Right lobe of liver (tissue), 6 donors: ENCODE data around the gene COQ5. TPM values are rescaled to one million over a fixed set of nuclear protein-coding genes. Genes with fewer than 3 reads are reported as not detected.
A peak's percentile ranks its signal among the peaks of the same experiment; 100 is the strongest.
"Not testable (repeated sequence)": the region's sequence is repeated elsewhere in the genome, so short reads cannot be mapped to it uniquely, and the experiment has no call there.

ENCODE experiments used
- ATAC-seq, 4 donors: fragments of 200-7000 bp; cut with Tn5 transposase; one replicate each; pipeline ENCODE4 v1.9.1; 2020; ENCODE audit warnings: mild to moderate bottlenecking in 4 of 4, moderate library complexity in 4 of 4
- DNase-seq, 3 donors: peaks; one replicate each; pipeline ENCODE4 v3.0.0-alpha.2; 2020
- H3K27ac ChIP-seq, 3 donors: fragments of 200-600 bp; one replicate each; pipeline ENCODE4 v1.8.0; 2022
- H3K27me3 ChIP-seq, 2 donors: fragments of 200-600 bp; one replicate each; pipeline ENCODE4 v1.8.0; 2022
- H3K36me3 ChIP-seq, 4 donors: fragments of 200-600 bp; sonication (generic) in 1 of 4; one replicate each; pipeline versions ENCODE4 v1.5.1 to v1.8.0; 2017 to 2022; ENCODE audit warnings: control low read depth in 1 of 4
- H3K4me1 ChIP-seq, 4 donors: fragments of 200-600 bp; sonication (generic) in 1 of 4; one replicate each; pipeline versions ENCODE4 v1.5.1 to v1.8.0; 2017 to 2022; ENCODE audit warnings: control low read depth in 1 of 4
- H3K4me3 ChIP-seq, 3 donors: fragments of 200-600 bp; one replicate each; pipeline ENCODE4 v1.8.0; 2022
- H3K9me3 ChIP-seq, 4 donors: fragments of 200-600 bp; sonication (generic) in 1 of 4; one replicate each; pipeline versions ENCODE4 v1.5.1 to v1.8.0; 2017 to 2022; ENCODE audit warnings: control low read depth in 1 of 4
- POLR2A ChIP-seq: fragments of 450-650 bp; IDR thresholded peaks from one replicate; pipeline ENCODE4 v1.6.1; 2017; ENCODE audit warnings: antibody characterized with exemption, mild to moderate bottlenecking
- WGBS: methylation state at CpG from one replicate; pipeline ENCODE4 v1.1.6; 2018; ENCODE audit warnings: low coverage, low lambda C conversion rate; ENCODE audit not compliant: insufficient coverage; ENCODE audit errors: missing lambda C conversion rate; 5-methylcytosine and 5-hydroxymethylcytosine counted together
- intact Hi-C, 2 donors: fragments of 100-400 bp; cut with DNase I; formaldehyde crosslinking; loops; one replicate each; pipeline versions ENCODE4 v1.11.2 to v1.14.1; 2022
- total RNA-seq, 6 experiments: library from RNA; depleted of rRNA in 2 of 6; stranded (reverse); fragments of >200 nt in 2 of 6; fragmentation: NEBNext Ultra II Directional in 3 of 6; extraction: Animal tissue kit (Norgen Biotek cat#: 25700) in 3 of 6; gene quantifications; one replicate each; pipeline versions ENCODE4 v1.1.0 to v1.2.4, GENCODE V29; 2016 to 2023
- TF ChIP-seq, protein P1 (sequence below), 4 donors: fragments of 200-600 bp in 3 of 4; fragments of 450-650 bp in 1 of 4; IDR thresholded peaks; one replicate each; pipeline versions ENCODE4 v1.5.1 to v1.8.0; 2016 to 2022; ENCODE audit warnings: antibody characterized with exemption in 4 of 4, mild to moderate bottlenecking in 2 of 4
- donor health status: DM: no; HTN: yes; CAD: no.
- donor health status: DM: no; HTN: no; CAD: no.
- donor health status: DM: no; HTN: no; CAD: no.
- donor health status: DM: no; HTN: yes; CAD: no.
- donor health status: DM: no; HTN: yes; CAD: no.

The COQ5 gene
- total RNA-seq, 6 experiments from 2014 or later, result 21.6 to 37.9 (median 31.0) TPM

- no peaks in the 10 kb centered on the region for H3K27me3 ChIP-seq
- TF ChIP-seq, protein P1, sequence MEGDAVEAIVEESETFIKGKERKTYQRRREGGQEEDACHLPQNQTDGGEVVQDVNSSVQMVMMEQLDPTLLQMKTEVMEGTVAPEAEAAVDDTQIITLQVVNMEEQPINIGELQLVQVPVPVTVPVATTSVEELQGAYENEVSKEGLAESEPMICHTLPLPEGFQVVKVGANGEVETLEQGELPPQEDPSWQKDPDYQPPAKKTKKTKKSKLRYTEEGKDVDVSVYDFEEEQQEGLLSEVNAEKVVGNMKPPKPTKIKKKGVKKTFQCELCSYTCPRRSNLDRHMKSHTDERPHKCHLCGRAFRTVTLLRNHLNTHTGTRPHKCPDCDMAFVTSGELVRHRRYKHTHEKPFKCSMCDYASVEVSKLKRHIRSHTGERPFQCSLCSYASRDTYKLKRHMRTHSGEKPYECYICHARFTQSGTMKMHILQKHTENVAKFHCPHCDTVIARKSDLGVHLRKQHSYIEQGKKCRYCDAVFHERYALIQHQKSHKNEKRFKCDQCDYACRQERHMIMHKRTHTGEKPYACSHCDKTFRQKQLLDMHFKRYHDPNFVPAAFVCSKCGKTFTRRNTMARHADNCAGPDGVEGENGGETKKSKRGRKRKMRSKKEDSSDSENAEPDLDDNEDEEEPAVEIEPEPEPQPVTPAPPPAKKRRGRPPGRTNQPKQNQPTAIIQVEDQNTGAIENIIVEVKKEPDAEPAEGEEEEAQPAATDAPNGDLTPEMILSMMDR (IDR thresholded peaks at IDR 0.05), result no peak
- no peak for TF ChIP-seq POLR2A
- peak overlapping the region; percentile 83 to 96 (median 93) for H3K27ac ChIP-seq
- DNase-seq (peak; percentile 51 to 72 (median 59)), ATAC-seq (peak; percentile 34 to 51 (median 47))
- 2% methylated on average over 33 of the region's 52 CpGs for WGBS
- peak overlapping the region; percentile 81 to 92 (median 84) for H3K4me3 ChIP-seq
- H3K36me3 ChIP-seq, result no peaks in the 10 kb centered on the region
- H3K9me3 ChIP-seq, result no peaks in the 10 kb centered on the region
- peaks cover 0 to 48% (median 21%) of the 10 kb centered on the region in 4 donors for H3K4me1 ChIP-seq
- intact Hi-C loops, result no loop called here
These were observed 6.0 kb upstream of the COQ5 start for GRCh38 chr12:120534703-120535655.

GRCh38 chr12:120534203-120534702 is 5.3 kb upstream of the COQ5 start, which contains the start of gene RNF10:
Gene RNF10, plus strand, starts transcription at chr12:120534356. Its CDS starts 456 bp downstream, at chr12:120534812.
- intact Hi-C loops, result no loop called here
- TF ChIP-seq, protein P1 (IDR thresholded peaks at IDR 0.05), result no peak
- peak; percentile 97 for TF ChIP-seq POLR2A
- Histone ChIP-seq H3K4me3 (peak within 1 kb of the TSS; percentile 81 to 92 (median 84)), H3K27me3 (no peaks in the 10 kb centered on the region), H3K27ac (peak within 1 kb of the TSS; percentile 83 to 96 (median 93)), H3K4me1 (peaks cover 0 to 44% (median 16%) of the 10 kb centered on the region in 4 donors), H3K9me3 (no peaks in the 10 kb centered on the region), H3K36me3 (no peaks in the 10 kb centered on the region)
- DNase-seq (peak; percentile 81 to 84 (median 82)), ATAC-seq (peak; percentile 62 to 76 (median 74))
- WGBS, result 2% methylated on average over 11 of the region's 43 CpGs

- H3K27ac ChIP-seq, result no peak overlapping the region
- H3K27me3 ChIP-seq, result no peaks in the 10 kb centered on the region
- H3K36me3 ChIP-seq, result no peaks in the 10 kb centered on the region
- TF ChIP-seq POLR2A, result no peak
- TF ChIP-seq, protein P1 (IDR thresholded peaks at IDR 0.05), result no peak
- peaks cover 0 to 29% (median 11%) of the 10 kb centered on the region in 4 donors for H3K4me1 ChIP-seq
- ATAC-seq, result no peak
- no peak for DNase-seq
- H3K4me3 ChIP-seq, result no peak overlapping the region
- 53% methylated on average over 4 of the region's 4 CpGs for WGBS
- intact Hi-C loops, result no loop called here
- no peaks in the 10 kb centered on the region for H3K9me3 ChIP-seq
These were observed 3.8 kb upstream of the COQ5 start for GRCh38 chr12:120532701-120533238.

DNA sequence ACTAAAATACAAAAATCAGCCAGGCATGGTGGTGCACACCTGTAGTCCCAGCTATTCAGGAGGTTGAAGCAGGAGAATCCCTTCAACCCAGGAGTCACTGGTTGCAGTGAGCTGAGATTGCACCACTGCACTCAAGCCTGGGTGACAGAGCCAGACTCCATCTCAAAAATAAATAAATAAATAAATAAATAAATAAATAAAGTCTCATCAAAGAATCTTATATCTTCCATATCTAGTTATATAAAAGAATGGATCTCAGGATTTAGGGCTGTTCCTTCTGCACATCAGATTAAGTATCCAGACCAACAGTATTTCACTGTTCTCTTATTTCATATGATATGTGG is 1.4 kb upstream of the COQ5 start:
- ATAC-seq, H3K36me3 ChIP-seq, H3K27me3 ChIP-seq, H3K9me3 ChIP-seq, intact Hi-C loops, DNase-seq: not testable (repeated sequence)
- Histone ChIP-seq H3K4me3 (peak overlapping the region; percentile 78 to 97 (median 82)), H3K27ac (peak overlapping the region in 2 of 3 donors; percentile 94 to 99), H3K4me1 (peaks cover 0 to 12% (median 0%) of the 10 kb centered on the region in 4 donors)
